A673 (cell line): ENCODE results near the gene WDR7. TPM values are rescaled to one million over a fixed set of nuclear protein-coding genes. Genes with fewer than 3 reads are reported as not detected.

ENCODE experiments used
- BruUV-seq: library from RNA; stranded (reverse); fragments of 400-500 nt; replicated peaks from 2 replicates; lab custom pipeline; 2021; lab: Mats Ljungman, UMichigan
- CTCF ChIA-PET: fragments of 300-600 bp; sonication (Branson Sonifier 250); formaldehyde crosslinking; loops from one replicate; lab custom pipeline; 2022; ENCODE audit warnings: antibody characterized with exemption; lab: Charles Lee
- POLR2A ChIA-PET: fragments of 300-600 bp; sonication (Branson Sonifier 250); formaldehyde crosslinking; loops from one replicate; lab custom pipeline; 2022; ENCODE audit warnings: antibody characterized with exemption; ENCODE audit not compliant: low non-redundant PET; lab: Charles Lee
- DNase-seq: peaks from one replicate; pipeline ENCODE4 v3.0.0-alpha.2; 2015; ENCODE audit warnings: low spot score
- H3K27ac ChIP-seq: fragments of 200-600 bp; sonication (generic); 2 replicates; pipeline ENCODE4 v1.5.1; 2016; ENCODE audit warnings: mixed run types, low read depth, mild to moderate bottlenecking, mixed read lengths, antibody characterized with exemption, low read length; ENCODE audit not compliant: poor library complexity, severe bottlenecking
- H3K27me3 ChIP-seq: fragments of 200-600 bp; sonication (generic); replicated peaks from 2 replicates; pipeline ENCODE4 v1.6.1; 2017; ENCODE audit warnings: mixed run types, low read depth, mild to moderate bottlenecking, mixed read lengths, antibody characterized with exemption, low read length; ENCODE audit not compliant: insufficient read depth, poor library complexity
- H3K36me3 ChIP-seq: fragments of 200-600 bp; sonication (generic); 2 replicates; pipeline ENCODE4 v1.6.1; 2016; ENCODE audit warnings: mixed run types, mild to moderate bottlenecking, mixed read lengths, antibody characterized with exemption, low read length; ENCODE audit not compliant: insufficient read depth, poor library complexity, severe bottlenecking
- H3K4me1 ChIP-seq: fragments of 200-600 bp; sonication (generic); 2 replicates; pipeline ENCODE4 v1.6.1; 2017; ENCODE audit warnings: mixed run types, mild to moderate bottlenecking, mixed read lengths, antibody characterized with exemption, low read length; ENCODE audit not compliant: insufficient read depth, poor library complexity, severe bottlenecking
- H3K4me3 ChIP-seq: fragments of 200-600 bp; sonication (generic); 2 replicates; pipeline ENCODE4 v1.5.1; 2016; ENCODE audit warnings: low read depth, mixed run types, mild to moderate bottlenecking, mixed read lengths, low read length; ENCODE audit not compliant: poor library complexity, severe bottlenecking
- H3K9me3 ChIP-seq: fragments of 200-600 bp; sonication (generic); 2 replicates; pipeline ENCODE4 v1.6.1; 2016; ENCODE audit warnings: mixed run types, low read depth, mild to moderate bottlenecking, mixed read lengths, antibody characterized with exemption, low read length; ENCODE audit not compliant: poor library complexity, severe bottlenecking
- CTCF ChIP-seq: fragments of 300-800, 200-600 bp; sonication (generic); conservative IDR thresholded peaks from 2 replicates; pipeline ENCODE4 v1.5.1; 2017; ENCODE audit warnings: low read depth, mild to moderate bottlenecking, antibody characterized with exemption, low read length, moderate library complexity, mixed read lengths
- EZH2 ChIP-seq: fragments of 200-600 bp; sonication (generic); IDR thresholded peaks from 2 replicates; pipeline ENCODE4 v1.6.1; 2017; ENCODE audit warnings: borderline replicate concordance, low read depth, mild to moderate bottlenecking, mixed read lengths, antibody characterized with exemption, low read length; ENCODE audit not compliant: poor library complexity, severe bottlenecking
- intact Hi-C: fragments of 100-400 bp; cut with micrococcal nuclease; formaldehyde crosslinking; loops from one replicate; pipeline ENCODE4 v1.10.0; 2022; ENCODE audit not compliant: unreplicated experiment
- total RNA-seq: library from RNA; stranded (reverse); gene quantifications from 2 replicates; pipeline ENCODE4 v1.2.3, GENCODE V29; 2021

Gene WDR7
- total RNA-seq, 1 experiment from 2014 or later: 21.2 TPM

GRCh38 chr18:56775701-56776100 is 124.5 kb downstream of the WDR7 start:
- no peak for DNase-seq
- no TSS peak for BruUV-seq
- ChIA-PET POLR2A (no interaction called here), CTCF (no interaction called here)
- Histone ChIP-seq H3K4me1 (no peaks in the 10 kb centered on the region), H3K9me3 (no peaks in the 10 kb centered on the region), H3K27me3 (no peaks in the 10 kb centered on the region), H3K27ac (no peak overlapping the region), H3K36me3 (no peaks in the 10 kb centered on the region), H3K4me3 (no peak overlapping the region)
- TF ChIP-seq CTCF (no peak), EZH2 (no peak)
- intact Hi-C loops: no loop called here

- Histone ChIP-seq H3K9me3 (no peaks in the 10 kb centered on the region), H3K4me1 (no peaks in the 10 kb centered on the region), H3K27ac (no peak overlapping the region), H3K27me3 (no peaks in the 10 kb centered on the region), H3K36me3 (no peaks in the 10 kb centered on the region), H3K4me3 (no peak overlapping the region)
- no peak for TF ChIP-seq EZH2
- no peak for TF ChIP-seq CTCF
- CTCF ChIA-PET: no interaction called here
- POLR2A ChIA-PET: no interaction called here
- no TSS peak for BruUV-seq
- intact Hi-C loops: loop anchor here (10.0 kb wide), 1 partner anchor 647 kb away; the partner anchor contains the start of gene ONECUT2
- no peak for DNase-seq
These were observed 136.2 kb downstream of the WDR7 start for GRCh38 chr18:56787390-56787789.

GRCh38 chr18:56789004-56789888 is 138.1 kb downstream of the WDR7 start:
- CTCF ChIA-PET: no interaction called here
- TF ChIP-seq EZH2 (no peak), CTCF (peak; percentile 75)
- DNase-seq: peak; percentile 53
- Histone ChIP-seq H3K27me3 (no peaks in the 10 kb centered on the region), H3K27ac (no peak overlapping the region), H3K36me3 (no peaks in the 10 kb centered on the region), H3K4me3 (no peak overlapping the region), H3K9me3 (no peaks in the 10 kb centered on the region), H3K4me1 (no peaks in the 10 kb centered on the region)
- BruUV-seq: no TSS peak
- POLR2A ChIA-PET: no interaction called here
- intact Hi-C loops: loop anchor here (10.0 kb wide), 1 partner anchor 646 kb away; the partner anchor contains the start of gene ONECUT2
